ENCODE results near the gene TCP11.

The TCP11 gene

GRCh38 chr6:35183281-35183680 lies 42.1 kb upstream of the TCP11 start:
- no peak overlapping the region for H3K27ac ChIP-seq
- TF ChIP-seq FOXP2 (optimal IDR thresholded peaks at IDR 0.05; ENCODE audit: control extremely low read depth, extremely low read length, insufficient read depth) (no peak), POLR2AphosphoS5 (IDR thresholded peaks at IDR 0.05; ENCODE audit: borderline replicate concordance, low read depth, low read length) (no peak), EZH2 (IDR thresholded peaks at IDR 0.05) (no peak)
- no peak for DNase-seq (ENCODE audit: low read depth, low spot score)
- no peaks in the 10 kb centered on the region for H3K36me3 ChIP-seq (ENCODE audit: insufficient read depth, low read length)
- no peak overlapping the region for H3K9ac ChIP-seq (ENCODE audit: insufficient read length)
- no peaks in the 10 kb centered on the region for H3K9me3 ChIP-seq (ENCODE audit: low read depth, low read length)
- no peak overlapping the region for H3K4me3 ChIP-seq

- Histone ChIP-seq H3K4me3 (no peak overlapping the region), H3K9me3 (ENCODE audit: low read depth, low read length) (no peaks in the 10 kb centered on the region), H3K36me3 (ENCODE audit: insufficient read depth, low read length) (no peaks in the 10 kb centered on the region), H3K27ac (no peak overlapping the region), H3K9ac (ENCODE audit: insufficient read length) (no peak overlapping the region)
- no peak for DNase-seq (ENCODE audit: low read depth, low spot score)
- TF ChIP-seq POLR2AphosphoS5 (IDR thresholded peaks at IDR 0.05; ENCODE audit: borderline replicate concordance, low read depth, low read length), result no peak
- TF ChIP-seq EZH2 (IDR thresholded peaks at IDR 0.05), result no peak
- TF ChIP-seq FOXP2 (optimal IDR thresholded peaks at IDR 0.05; ENCODE audit: control extremely low read depth, extremely low read length, insufficient read depth), result no peak
These were observed 40.9 kb upstream of the TCP11 start for GRCh38 chr6:35181933-35182612.

GRCh38 chr6:35181308-35181932 lies 40.3 kb upstream of the TCP11 start:
- H3K4me3 ChIP-seq, result no peak overlapping the region
- no peak for DNase-seq (ENCODE audit: low read depth, low spot score)
- no peak overlapping the region for H3K9ac ChIP-seq (ENCODE audit: insufficient read length)
- H3K9me3 ChIP-seq (ENCODE audit: low read depth, low read length), result no peaks in the 10 kb centered on the region
- no peak for TF ChIP-seq POLR2AphosphoS5 (IDR thresholded peaks at IDR 0.05; ENCODE audit: borderline replicate concordance, low read depth, low read length)
- TF ChIP-seq EZH2 (IDR thresholded peaks at IDR 0.05), result no peak
- TF ChIP-seq FOXP2 (optimal IDR thresholded peaks at IDR 0.05; ENCODE audit: control extremely low read depth, extremely low read length, insufficient read depth), result no peak
- no peaks in the 10 kb centered on the region for H3K36me3 ChIP-seq (ENCODE audit: insufficient read depth, low read length)
- 0 out of 2 replicates have a peak overlapping the region, but pooled peaks have one; percentile 13 for H3K27ac ChIP-seq

GRCh38 chr6:35179901-35180535 lies 38.9 kb upstream of the TCP11 start:
- H3K36me3 ChIP-seq (ENCODE audit: insufficient read depth, low read length), result no peaks in the 10 kb centered on the region
- no peaks in the 10 kb centered on the region for H3K9me3 ChIP-seq (ENCODE audit: low read depth, low read length)
- TF ChIP-seq EZH2 (IDR thresholded peaks at IDR 0.05) (no peak), FOXP2 (optimal IDR thresholded peaks at IDR 0.05; ENCODE audit: control extremely low read depth, extremely low read length, insufficient read depth) (no peak), POLR2AphosphoS5 (IDR thresholded peaks at IDR 0.05; ENCODE audit: borderline replicate concordance, low read depth, low read length) (no peak)
- H3K27ac ChIP-seq, result no peak overlapping the region
- no peak overlapping the region for H3K4me3 ChIP-seq
- DNase-seq (ENCODE audit: low read depth, low spot score), result no peak
- H3K9ac ChIP-seq (ENCODE audit: insufficient read length), result no peak overlapping the region

- Histone ChIP-seq H3K27ac (no peak overlapping the region), H3K9ac (ENCODE audit: insufficient read length) (no peak overlapping the region), H3K36me3 (ENCODE audit: insufficient read depth, low read length) (no peaks in the 10 kb centered on the region), H3K4me3 (no peak overlapping the region), H3K9me3 (ENCODE audit: low read depth, low read length) (no peaks in the 10 kb centered on the region)
- no peak for DNase-seq (ENCODE audit: low read depth, low spot score)
- TF ChIP-seq FOXP2 (optimal IDR thresholded peaks at IDR 0.05; ENCODE audit: control extremely low read depth, extremely low read length, insufficient read depth) (no peak), EZH2 (IDR thresholded peaks at IDR 0.05) (no peak)
These were observed 38.0 kb upstream of the TCP11 start for GRCh38 chr6:35178932-35179832.

GRCh38 chr6:35178012-35178411 lies 36.9 kb upstream of the TCP11 start:
- TF ChIP-seq POLR2AphosphoS5 (IDR thresholded peaks at IDR 0.05; ENCODE audit: borderline replicate concordance, low read depth, low read length) (no peak), FOXP2 (optimal IDR thresholded peaks at IDR 0.05; ENCODE audit: control extremely low read depth, extremely low read length, insufficient read depth) (no peak), EZH2 (IDR thresholded peaks at IDR 0.05) (no peak)
- no peak overlapping the region for H3K4me3 ChIP-seq

GRCh38 chr6:35177596-35177995 lies 36.5 kb upstream of the TCP11 start:
- DNase-seq (ENCODE audit: low read depth, low spot score), result no peak
- H3K9ac ChIP-seq (ENCODE audit: insufficient read length), result no peak overlapping the region
- H3K4me3 ChIP-seq, result no peak overlapping the region
- no peaks in the 10 kb centered on the region for H3K9me3 ChIP-seq (ENCODE audit: low read depth, low read length)
- TF ChIP-seq POLR2AphosphoS5 (IDR thresholded peaks at IDR 0.05; ENCODE audit: borderline replicate concordance, low read depth, low read length), result no peak
- no peak for TF ChIP-seq FOXP2 (optimal IDR thresholded peaks at IDR 0.05; ENCODE audit: control extremely low read depth, extremely low read length, insufficient read depth)
- no peak for TF ChIP-seq EZH2 (IDR thresholded peaks at IDR 0.05)
- H3K27ac ChIP-seq, result no peak overlapping the region
- no peaks in the 10 kb centered on the region for H3K36me3 ChIP-seq (ENCODE audit: insufficient read depth, low read length)

More at GRCh38 chr6:35178012-35178411, 36.9 kb upstream of the TCP11 start:
- no peak for DNase-seq (ENCODE audit: low read depth, low spot score)
- Histone ChIP-seq H3K9me3 (ENCODE audit: low read depth, low read length) (no peaks in the 10 kb centered on the region), H3K36me3 (ENCODE audit: insufficient read depth, low read length) (no peaks in the 10 kb centered on the region), H3K27ac (no peak overlapping the region), H3K9ac (ENCODE audit: insufficient read length) (no peak overlapping the region)

GRCh38 chr6:35177157-35177556 lies 36.0 kb upstream of the TCP11 start:
- no peak overlapping the region for H3K27ac ChIP-seq
- TF ChIP-seq FOXP2 (optimal IDR thresholded peaks at IDR 0.05; ENCODE audit: control extremely low read depth, extremely low read length, insufficient read depth), result no peak
- no peak for TF ChIP-seq EZH2 (IDR thresholded peaks at IDR 0.05)
- TF ChIP-seq POLR2AphosphoS5 (IDR thresholded peaks at IDR 0.05; ENCODE audit: borderline replicate concordance, low read depth, low read length), result no peak

More at GRCh38 chr6:35177157-35177556, 36.0 kb upstream of the TCP11 start:
- no peak overlapping the region for H3K4me3 ChIP-seq
- DNase-seq (ENCODE audit: low read depth, low spot score), result no peak
- H3K9ac ChIP-seq (ENCODE audit: insufficient read length), result no peak overlapping the region
- no peaks in the 10 kb centered on the region for H3K9me3 ChIP-seq (ENCODE audit: low read depth, low read length)
- no peaks in the 10 kb centered on the region for H3K36me3 ChIP-seq (ENCODE audit: insufficient read depth, low read length)
